ENCODE data around the gene KRTAP9-9. TPM values are rescaled to one million over a fixed set of nuclear protein-coding genes. Genes with fewer than 3 reads are reported as not detected.
"Not testable (repeated sequence)": the region's sequence is repeated elsewhere in the genome, so short reads cannot be mapped to it uniquely, and the experiment has no call there.

The KRTAP9-9 gene
- not detected in 2 replicates for total RNA-seq

- not testable (repeated sequence) for DNase-seq (ENCODE audit: extremely low read depth, low read depth, low spot score)
Measured at GRCh38 chr17:41255381-41256290, at the start of gene KRTAP9-9. Gene KRTAP9-9 (plus strand): TSS chr17:41255384.

GRCh38 chr17:41211845-41212466, 43.2 kb upstream of the KRTAP9-9 start:
- no peak for DNase-seq (ENCODE audit: extremely low read depth, low read depth, low spot score)

- no peak for DNase-seq (ENCODE audit: extremely low read depth, low read depth, low spot score)
Measured at GRCh38 chr17:41212524-41213169, 42.5 kb upstream of the KRTAP9-9 start.

- no peak for DNase-seq (ENCODE audit: extremely low read depth, low read depth, low spot score)
Measured at GRCh38 chr17:41215681-41216080, 39.5 kb upstream of the KRTAP9-9 start.

- DNase-seq (ENCODE audit: extremely low read depth, low read depth, low spot score), result no peak
Measured at GRCh38 chr17:41223821-41224220, 31.4 kb upstream of the KRTAP9-9 start.

- no peak for DNase-seq (ENCODE audit: extremely low read depth, low read depth, low spot score)
Measured at GRCh38 chr17:41226051-41226450, 29.1 kb upstream of the KRTAP9-9 start.

GRCh38 chr17:41226598-41227095, 28.5 kb upstream of the KRTAP9-9 start, which contains the start of gene KRTAP9-2:
Gene KRTAP9-2 (plus strand): TSS chr17:41226648. CDS start chr17:41226655, 7 bp downstream.
- not testable (repeated sequence) for DNase-seq (ENCODE audit: extremely low read depth, low read depth, low spot score)

- DNase-seq (ENCODE audit: extremely low read depth, low read depth, low spot score), result no peak
Measured at GRCh38 chr17:41230094-41230493, 25.1 kb upstream of the KRTAP9-9 start.

GRCh38 chr17:41231731-41232130, 23.5 kb upstream of the KRTAP9-9 start:
- no peak for DNase-seq (ENCODE audit: extremely low read depth, low read depth, low spot score)

GRCh38 chr17:41232399-41233105, 22.6 kb upstream of the KRTAP9-9 start, which contains the start of gene KRTAP9-3:
Gene KRTAP9-3 (plus strand): TSS chr17:41232449. CDS start chr17:41232502, 53 bp downstream.
- DNase-seq (ENCODE audit: extremely low read depth, low read depth, low spot score), result not testable (repeated sequence)

GRCh38 chr17:41237116-41237515, 18.1 kb upstream of the KRTAP9-9 start:
- DNase-seq (ENCODE audit: extremely low read depth, low read depth, low spot score), result not testable (repeated sequence)

GRCh38 chr17:41237949-41238437, 17.2 kb upstream of the KRTAP9-9 start, which contains the start of gene KRTAP9-8:
Gene KRTAP9-8 (plus strand): TSS chr17:41237999. CDS start chr17:41238052, 53 bp downstream.
- not testable (repeated sequence) for DNase-seq (ENCODE audit: extremely low read depth, low read depth, low spot score)

GRCh38 chr17:41246995-41247787, 8.0 kb upstream of the KRTAP9-9 start:
- not testable (repeated sequence) for DNase-seq (ENCODE audit: extremely low read depth, low read depth, low spot score)

GRCh38 chr17:41249637-41250240, 5.4 kb upstream of the KRTAP9-9 start, which contains the start of gene KRTAP9-4:
Gene KRTAP9-4 (plus strand): TSS chr17:41249687. CDS start chr17:41249721, 34 bp downstream.
- DNase-seq (ENCODE audit: extremely low read depth, low read depth, low spot score), result not testable (repeated sequence)

GRCh38 chr17:41251261-41251660, 3.9 kb upstream of the KRTAP9-9 start:
- DNase-seq (ENCODE audit: extremely low read depth, low read depth, low spot score), result no peak

- DNase-seq (ENCODE audit: extremely low read depth, low read depth, low spot score), result no peak
Measured at GRCh38 chr17:41254861-41255260, 323 bp upstream of the KRTAP9-9 start.

GRCh38 chr17:41256291-41256685, 1.1 kb downstream of the KRTAP9-9 start:
- no peak for DNase-seq (ENCODE audit: extremely low read depth, low read depth, low spot score)

- DNase-seq (ENCODE audit: extremely low read depth, low read depth, low spot score), result no peak
Measured at GRCh38 chr17:41258406-41258805, 3.2 kb downstream of the KRTAP9-9 start.

- DNase-seq (ENCODE audit: extremely low read depth, low read depth, low spot score), result no peak
Measured at GRCh38 chr17:41263212-41263611, 8.0 kb downstream of the KRTAP9-9 start.
